ENCODE measurements around the gene CD180.

CD180 gene

DNA sequence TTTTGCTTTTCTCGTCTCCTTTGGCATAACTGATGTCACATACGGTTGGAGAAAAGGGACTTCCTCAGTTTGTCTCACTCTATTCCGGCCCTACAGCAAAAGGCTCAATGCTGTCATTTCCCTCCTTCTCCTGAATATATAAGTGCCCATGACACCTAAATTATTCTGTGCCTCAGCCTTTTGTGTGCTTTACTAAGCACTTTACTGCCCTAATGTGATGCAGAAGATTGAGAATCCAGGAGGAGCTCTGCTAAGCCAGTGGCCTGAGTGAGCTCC, 7.6 kb downstream of the CD180 start:
- TF ChIP-seq, protein P1, sequence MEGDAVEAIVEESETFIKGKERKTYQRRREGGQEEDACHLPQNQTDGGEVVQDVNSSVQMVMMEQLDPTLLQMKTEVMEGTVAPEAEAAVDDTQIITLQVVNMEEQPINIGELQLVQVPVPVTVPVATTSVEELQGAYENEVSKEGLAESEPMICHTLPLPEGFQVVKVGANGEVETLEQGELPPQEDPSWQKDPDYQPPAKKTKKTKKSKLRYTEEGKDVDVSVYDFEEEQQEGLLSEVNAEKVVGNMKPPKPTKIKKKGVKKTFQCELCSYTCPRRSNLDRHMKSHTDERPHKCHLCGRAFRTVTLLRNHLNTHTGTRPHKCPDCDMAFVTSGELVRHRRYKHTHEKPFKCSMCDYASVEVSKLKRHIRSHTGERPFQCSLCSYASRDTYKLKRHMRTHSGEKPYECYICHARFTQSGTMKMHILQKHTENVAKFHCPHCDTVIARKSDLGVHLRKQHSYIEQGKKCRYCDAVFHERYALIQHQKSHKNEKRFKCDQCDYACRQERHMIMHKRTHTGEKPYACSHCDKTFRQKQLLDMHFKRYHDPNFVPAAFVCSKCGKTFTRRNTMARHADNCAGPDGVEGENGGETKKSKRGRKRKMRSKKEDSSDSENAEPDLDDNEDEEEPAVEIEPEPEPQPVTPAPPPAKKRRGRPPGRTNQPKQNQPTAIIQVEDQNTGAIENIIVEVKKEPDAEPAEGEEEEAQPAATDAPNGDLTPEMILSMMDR (IDR thresholded peaks at IDR 0.05; ENCODE audit: low read depth, low read length), result no peak
- DNase-seq (ENCODE audit: extremely low read depth, low read depth), result no peak

DNA sequence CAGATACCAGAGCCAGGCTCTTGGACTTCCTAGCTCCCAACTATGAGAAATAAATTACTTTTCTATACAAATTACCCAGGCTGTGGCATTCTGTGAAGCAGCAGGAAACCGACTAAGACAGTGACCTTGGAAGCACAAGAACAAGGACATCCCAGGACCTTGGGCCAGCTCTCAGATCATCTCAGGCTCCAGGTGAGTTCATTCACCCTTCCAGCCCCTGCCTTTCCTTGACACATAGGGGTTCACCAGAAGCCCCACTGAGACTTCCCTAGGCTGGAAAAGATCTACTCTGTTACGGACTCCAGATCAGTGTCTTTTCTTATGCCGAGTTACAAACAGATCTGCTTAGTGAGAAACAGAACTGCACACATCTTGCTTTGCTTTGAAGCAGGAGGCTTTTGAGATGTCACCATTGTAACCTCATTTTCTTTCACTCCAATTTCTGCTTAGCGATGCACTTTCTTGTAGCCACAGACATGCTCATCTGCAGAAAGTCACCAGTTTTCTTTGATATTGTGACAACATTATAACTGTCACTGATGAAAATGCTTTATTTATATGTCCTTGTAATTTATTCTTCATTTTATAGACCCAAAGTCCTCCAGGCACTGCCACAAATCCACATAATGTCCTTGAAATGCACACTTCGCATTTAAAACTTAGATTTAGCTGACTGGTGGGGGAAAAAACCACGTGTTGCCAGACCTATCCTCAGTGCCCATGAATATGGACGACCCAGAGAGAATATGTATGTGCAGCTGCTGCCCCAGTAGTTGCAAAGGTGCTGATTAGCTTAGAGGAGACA, 8.1 kb downstream of the CD180 start:
- TF ChIP-seq, protein P1 (IDR thresholded peaks at IDR 0.05; ENCODE audit: low read depth, low read length), result no peak
- no peak for DNase-seq (ENCODE audit: extremely low read depth, low read depth)

DNA sequence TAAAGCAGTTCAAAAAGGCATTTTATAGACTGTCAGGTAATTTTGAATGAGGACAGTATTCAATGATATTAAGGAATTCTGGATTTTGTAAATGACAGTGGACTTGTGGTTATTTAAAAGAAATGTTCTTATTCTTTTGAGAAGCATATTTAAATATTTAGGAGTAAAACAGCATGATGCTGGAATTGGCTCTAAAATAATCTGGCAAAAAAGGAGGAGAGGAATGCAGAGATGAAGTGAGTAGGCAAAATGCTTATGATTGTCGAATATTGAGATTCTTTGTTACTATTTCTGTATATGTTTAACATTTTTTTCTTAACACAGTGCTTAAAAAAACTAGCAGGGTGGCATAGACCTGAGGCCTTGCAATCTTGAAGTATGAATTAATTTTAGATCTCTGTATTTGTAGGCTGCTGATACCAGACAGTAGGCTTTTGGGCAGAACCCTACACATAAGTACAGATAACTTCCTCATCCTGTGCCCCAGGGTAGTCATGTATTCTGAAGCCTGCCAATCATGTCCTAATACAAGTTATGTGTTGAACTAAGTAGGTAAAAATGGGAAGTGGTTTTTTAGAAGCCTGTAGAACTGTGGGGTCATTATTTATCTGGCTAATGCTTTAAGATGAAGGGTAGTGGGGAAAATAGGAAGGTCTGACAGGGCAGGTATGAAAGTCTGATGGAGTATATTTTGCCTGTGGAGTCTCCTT, 9.4 kb downstream of the CD180 start:
- TF ChIP-seq, protein P1 (IDR thresholded peaks at IDR 0.05; ENCODE audit: low read depth, low read length), result no peak
- no peak for DNase-seq (ENCODE audit: extremely low read depth, low read depth)

DNA sequence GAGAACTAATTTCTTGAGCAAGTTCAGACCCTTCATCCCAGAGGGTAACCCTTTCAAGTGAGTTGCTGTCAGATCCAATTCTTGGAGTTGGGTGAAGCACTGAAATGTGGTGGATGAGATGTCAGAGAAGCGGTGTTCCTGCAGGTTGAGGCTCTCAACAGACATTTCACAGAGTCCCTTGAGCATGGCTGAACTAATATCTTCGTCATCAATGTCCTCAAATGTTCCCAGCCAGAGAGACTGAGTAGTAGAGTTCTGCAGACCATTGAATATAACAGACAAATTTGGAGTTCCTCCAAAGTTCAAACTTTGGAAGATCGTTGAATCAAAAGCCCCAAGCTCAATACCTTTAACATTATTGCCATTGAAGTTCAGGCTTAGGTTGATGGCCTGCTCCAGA, 12.7 kb downstream of the CD180 start:
- TF ChIP-seq, protein P1 (IDR thresholded peaks at IDR 0.05; ENCODE audit: low read depth, low read length), result no peak
- DNase-seq (ENCODE audit: extremely low read depth, low read depth), result no peak

DNA sequence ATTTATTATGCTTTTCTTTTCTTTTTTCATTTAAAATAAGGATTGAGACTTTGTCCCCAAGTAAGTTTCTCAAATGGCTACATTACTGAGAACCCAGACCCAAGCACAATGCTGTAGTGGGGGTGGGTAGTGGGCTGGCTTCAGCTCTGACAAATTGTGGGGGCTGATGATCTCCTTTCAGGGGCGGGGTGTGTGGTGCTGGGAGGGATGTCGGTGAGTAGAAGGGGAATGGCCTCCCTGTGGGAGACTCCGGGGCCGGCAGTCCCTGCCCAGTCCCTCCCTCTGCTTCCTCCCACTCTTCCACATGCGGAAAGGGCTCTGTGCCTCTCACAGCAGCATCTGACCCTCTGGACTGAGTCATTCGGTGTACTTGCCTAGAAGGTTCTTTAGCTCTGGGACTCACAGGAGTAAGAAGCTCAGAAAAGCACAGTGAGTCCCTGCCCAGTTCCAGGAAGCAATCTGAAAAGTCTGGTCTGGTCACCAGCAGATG, 14.3 kb downstream of the CD180 start:
- DNase-seq (ENCODE audit: extremely low read depth, low read depth), result no peak
- TF ChIP-seq, protein P1 (IDR thresholded peaks at IDR 0.05; ENCODE audit: low read depth, low read length), result no peak

DNA sequence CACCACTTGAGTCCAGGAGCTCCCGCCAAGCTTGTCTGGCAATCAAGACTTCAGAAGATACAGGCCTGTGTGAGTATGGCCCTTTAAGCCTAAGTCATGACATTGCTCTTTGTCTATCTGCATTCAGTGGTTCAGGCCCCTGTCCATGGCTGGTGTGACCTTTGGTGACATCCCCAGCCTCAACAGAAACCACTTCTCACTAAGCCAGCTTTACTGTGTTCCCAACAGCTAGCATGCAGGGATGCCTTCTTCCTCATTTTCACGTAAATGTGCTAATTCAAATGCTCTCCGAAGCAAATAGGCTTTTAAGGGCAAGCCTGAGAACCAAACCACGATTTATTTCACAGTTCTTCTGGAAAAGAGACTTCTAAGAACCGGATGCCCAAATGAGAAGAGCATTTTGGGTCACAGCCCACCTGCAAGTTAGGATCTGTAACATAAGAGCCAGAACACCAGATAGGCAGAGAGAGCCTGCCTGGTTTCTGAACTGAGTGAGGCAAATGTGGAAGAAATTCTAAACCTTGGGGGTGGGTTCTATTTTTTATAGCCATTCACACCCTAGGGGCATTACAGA, 14.9 kb downstream of the CD180 start:
- no peak for DNase-seq (ENCODE audit: extremely low read depth, low read depth)
- TF ChIP-seq, protein P1 (IDR thresholded peaks at IDR 0.05; ENCODE audit: low read depth, low read length), result no peak

All from AG09319 (cell line).